GM23338 (cell line): Measurements from ENCODE around the gene OR52W1. TPM values are rescaled to one million over a fixed set of nuclear protein-coding genes. Genes with fewer than 3 reads are reported as not detected.

Experiments used
- ATAC-seq: fragments of 200-7000 bp; cut with Tn5 transposase; 3 replicates; pipeline ENCODE4 v1.9.1; 2020
- DNase-seq: peaks from one replicate; pipeline ENCODE4 v3.0.0-alpha.2; 2015; ENCODE audit warnings: low spot score
- H2AFZ ChIP-seq: fragments of 200-600 bp; sonication (generic); 2 replicates; pipeline ENCODE4 v1.8.0; 2016; ENCODE audit warnings: antibody characterized with exemption, mild to moderate bottlenecking, moderate library complexity
- H3F3A ChIP-seq: fragments of 200-600 bp; sonication (generic); replicated peaks from 2 replicates; pipeline ENCODE4 v1.8.0; 2017; ENCODE audit warnings: antibody characterized with exemption, mixed run types, low read depth
- H3K27ac ChIP-seq: fragments of 200-600 bp; sonication (generic); 2 replicates; pipeline ENCODE4 v1.6.1; 2016; ENCODE audit warnings: low read depth
- H3K27me3 ChIP-seq: fragments of 200-600 bp; sonication (generic); 2 replicates; pipeline ENCODE4 v1.8.0; 2016; ENCODE audit warnings: mild to moderate bottlenecking, mixed run types, moderate library complexity; ENCODE audit not compliant: insufficient read depth
- H3K36me3 ChIP-seq: fragments of 200-600 bp; sonication (generic); 2 replicates; pipeline ENCODE4 v1.8.0; 2016; ENCODE audit warnings: mild to moderate bottlenecking; ENCODE audit not compliant: insufficient read depth
- H3K4me1 ChIP-seq: fragments of 200-600 bp; sonication (generic); 2 replicates; pipeline ENCODE4 v1.8.0; 2016; ENCODE audit warnings: mild to moderate bottlenecking, moderate library complexity; ENCODE audit not compliant: insufficient read depth
- H3K4me2 ChIP-seq: fragments of 200-600 bp; sonication (generic); 2 replicates; pipeline ENCODE4 v1.7.1; 2017; ENCODE audit warnings: mixed run types
- H3K4me3 ChIP-seq: fragments of 200-600 bp; sonication (generic); 2 replicates; pipeline ENCODE4 v1.6.1; 2016; ENCODE audit warnings: mixed run types
- H3K79me2 ChIP-seq: fragments of 200-600 bp; sonication (generic); replicated peaks from 2 replicates; pipeline ENCODE4 v1.8.0; 2017; ENCODE audit warnings: mild to moderate bottlenecking; ENCODE audit not compliant: insufficient read depth
- H3K9me2 ChIP-seq: fragments of 200-600 bp; sonication (generic); 2 replicates; pipeline ENCODE4 v1.8.0; 2017; ENCODE audit not compliant: insufficient read depth
- H4K20me1 ChIP-seq: fragments of 200-600 bp; sonication (generic); replicated peaks from 2 replicates; pipeline ENCODE4 v1.8.0; 2017; ENCODE audit warnings: mild to moderate bottlenecking; ENCODE audit not compliant: insufficient read depth
- H3K27ac Mint-ChIP-seq: 2 replicates; pipeline ENCODE4 v1.8.0; 2020; ENCODE audit warnings: inconsistent platforms, mild to moderate bottlenecking, moderate library complexity, mixed read lengths
- H3K27me3 Mint-ChIP-seq: 3 replicates; pipeline ENCODE4 v1.8.0; 2022; ENCODE audit warnings: low read depth, mild to moderate bottlenecking, moderate library complexity, mixed read lengths, inconsistent platforms; ENCODE audit not compliant: insufficient read depth, poor library complexity
- H3K36me3 Mint-ChIP-seq: 3 replicates; pipeline ENCODE4 v1.8.0; 2021; ENCODE audit warnings: low read depth, mild to moderate bottlenecking, inconsistent platforms, moderate library complexity, mixed read lengths
- H3K4me1 Mint-ChIP-seq: 3 replicates; pipeline ENCODE4 v1.8.0; 2020; ENCODE audit warnings: mild to moderate bottlenecking, inconsistent platforms, mixed read lengths
- H3K4me3 Mint-ChIP-seq: 3 replicates; pipeline ENCODE4 v1.8.0; 2021; ENCODE audit warnings: moderate library complexity, mild to moderate bottlenecking, inconsistent platforms, mixed read lengths
- H3K9me3 Mint-ChIP-seq: 3 replicates; pipeline ENCODE4 v1.8.0; 2020; ENCODE audit warnings: moderate library complexity, mild to moderate bottlenecking, inconsistent platforms, mixed read lengths
- CREB1 ChIP-seq: fragments of 250-450 bp; sonication (Bioruptor Pico); IDR thresholded peaks from 2 replicates; pipeline ENCODE4 v1.5.0; 2020; ENCODE audit warnings: low read depth, mild to moderate bottlenecking, moderate library complexity
- CTCF ChIP-seq, 2 experiments: fragments of 200-600 bp in 1 of 2; sonication (generic) in 1 of 2; conservative IDR thresholded peaks; 2 replicates each; pipeline versions ENCODE4 v1.5.1 to v1.6.1; 2016 to 2017; ENCODE audit warnings: antibody characterized with exemption in 2 of 2, low read depth in 2 of 2, mild to moderate bottlenecking in 2 of 2, moderate library complexity in 1 of 2
- EZH2 ChIP-seq: fragments of 200-600 bp; sonication (generic); IDR thresholded peaks from one replicate; pipeline ENCODE4 v1.8.0; 2017; ENCODE audit warnings: antibody characterized with exemption, mild to moderate bottlenecking, low read depth; ENCODE audit not compliant: unreplicated experiment
- NANOG ChIP-seq: IDR thresholded peaks from 2 replicates; pipeline ENCODE4 v1.6.1; 2016; ENCODE audit warnings: antibody characterized with exemption, borderline replicate concordance
- POLR2AphosphoS5 ChIP-seq: IDR thresholded peaks from 2 replicates; pipeline ENCODE4 v1.6.1; 2016; ENCODE audit warnings: antibody characterized with exemption, low read depth
- STAT1 ChIP-seq: IDR thresholded peaks from one replicate; pipeline ENCODE4 v1.6.1; 2016; ENCODE audit warnings: antibody characterized with exemption; ENCODE audit not compliant: unreplicated experiment
- polyA plus RNA-seq: library from polyadenylated mRNA; unstranded; fragments of >200 nt; fragmentation: Nextera tagmentation; extraction: Ambion mirVana; gene quantifications from 2 replicates; pipeline ENCODE4 v1.2.1, GENCODE V29; 2016
- total RNA-seq: library from RNA; depleted of rRNA; stranded (reverse); fragments of >200 nt; shearing (Covaris generic); gene quantifications from 2 replicates; pipeline ENCODE4 v1.2.3, GENCODE V29; 2014
- TF ChIP-seq, protein P1 (sequence below): fragments of 250-450 bp; sonication (Bioruptor Pico); IDR thresholded peaks from 2 replicates; pipeline ENCODE4 v1.5.0; 2020; ENCODE audit warnings: mild to moderate bottlenecking, moderate library complexity

Gene OR52W1
- total and polyA plus RNA-seq, 2 experiments from 2014 or later = not detected

GRCh38 chr11:6219359-6219758 lies 20.3 kb downstream of the OR52W1 start (continued):
- TF ChIP-seq, protein P1, sequence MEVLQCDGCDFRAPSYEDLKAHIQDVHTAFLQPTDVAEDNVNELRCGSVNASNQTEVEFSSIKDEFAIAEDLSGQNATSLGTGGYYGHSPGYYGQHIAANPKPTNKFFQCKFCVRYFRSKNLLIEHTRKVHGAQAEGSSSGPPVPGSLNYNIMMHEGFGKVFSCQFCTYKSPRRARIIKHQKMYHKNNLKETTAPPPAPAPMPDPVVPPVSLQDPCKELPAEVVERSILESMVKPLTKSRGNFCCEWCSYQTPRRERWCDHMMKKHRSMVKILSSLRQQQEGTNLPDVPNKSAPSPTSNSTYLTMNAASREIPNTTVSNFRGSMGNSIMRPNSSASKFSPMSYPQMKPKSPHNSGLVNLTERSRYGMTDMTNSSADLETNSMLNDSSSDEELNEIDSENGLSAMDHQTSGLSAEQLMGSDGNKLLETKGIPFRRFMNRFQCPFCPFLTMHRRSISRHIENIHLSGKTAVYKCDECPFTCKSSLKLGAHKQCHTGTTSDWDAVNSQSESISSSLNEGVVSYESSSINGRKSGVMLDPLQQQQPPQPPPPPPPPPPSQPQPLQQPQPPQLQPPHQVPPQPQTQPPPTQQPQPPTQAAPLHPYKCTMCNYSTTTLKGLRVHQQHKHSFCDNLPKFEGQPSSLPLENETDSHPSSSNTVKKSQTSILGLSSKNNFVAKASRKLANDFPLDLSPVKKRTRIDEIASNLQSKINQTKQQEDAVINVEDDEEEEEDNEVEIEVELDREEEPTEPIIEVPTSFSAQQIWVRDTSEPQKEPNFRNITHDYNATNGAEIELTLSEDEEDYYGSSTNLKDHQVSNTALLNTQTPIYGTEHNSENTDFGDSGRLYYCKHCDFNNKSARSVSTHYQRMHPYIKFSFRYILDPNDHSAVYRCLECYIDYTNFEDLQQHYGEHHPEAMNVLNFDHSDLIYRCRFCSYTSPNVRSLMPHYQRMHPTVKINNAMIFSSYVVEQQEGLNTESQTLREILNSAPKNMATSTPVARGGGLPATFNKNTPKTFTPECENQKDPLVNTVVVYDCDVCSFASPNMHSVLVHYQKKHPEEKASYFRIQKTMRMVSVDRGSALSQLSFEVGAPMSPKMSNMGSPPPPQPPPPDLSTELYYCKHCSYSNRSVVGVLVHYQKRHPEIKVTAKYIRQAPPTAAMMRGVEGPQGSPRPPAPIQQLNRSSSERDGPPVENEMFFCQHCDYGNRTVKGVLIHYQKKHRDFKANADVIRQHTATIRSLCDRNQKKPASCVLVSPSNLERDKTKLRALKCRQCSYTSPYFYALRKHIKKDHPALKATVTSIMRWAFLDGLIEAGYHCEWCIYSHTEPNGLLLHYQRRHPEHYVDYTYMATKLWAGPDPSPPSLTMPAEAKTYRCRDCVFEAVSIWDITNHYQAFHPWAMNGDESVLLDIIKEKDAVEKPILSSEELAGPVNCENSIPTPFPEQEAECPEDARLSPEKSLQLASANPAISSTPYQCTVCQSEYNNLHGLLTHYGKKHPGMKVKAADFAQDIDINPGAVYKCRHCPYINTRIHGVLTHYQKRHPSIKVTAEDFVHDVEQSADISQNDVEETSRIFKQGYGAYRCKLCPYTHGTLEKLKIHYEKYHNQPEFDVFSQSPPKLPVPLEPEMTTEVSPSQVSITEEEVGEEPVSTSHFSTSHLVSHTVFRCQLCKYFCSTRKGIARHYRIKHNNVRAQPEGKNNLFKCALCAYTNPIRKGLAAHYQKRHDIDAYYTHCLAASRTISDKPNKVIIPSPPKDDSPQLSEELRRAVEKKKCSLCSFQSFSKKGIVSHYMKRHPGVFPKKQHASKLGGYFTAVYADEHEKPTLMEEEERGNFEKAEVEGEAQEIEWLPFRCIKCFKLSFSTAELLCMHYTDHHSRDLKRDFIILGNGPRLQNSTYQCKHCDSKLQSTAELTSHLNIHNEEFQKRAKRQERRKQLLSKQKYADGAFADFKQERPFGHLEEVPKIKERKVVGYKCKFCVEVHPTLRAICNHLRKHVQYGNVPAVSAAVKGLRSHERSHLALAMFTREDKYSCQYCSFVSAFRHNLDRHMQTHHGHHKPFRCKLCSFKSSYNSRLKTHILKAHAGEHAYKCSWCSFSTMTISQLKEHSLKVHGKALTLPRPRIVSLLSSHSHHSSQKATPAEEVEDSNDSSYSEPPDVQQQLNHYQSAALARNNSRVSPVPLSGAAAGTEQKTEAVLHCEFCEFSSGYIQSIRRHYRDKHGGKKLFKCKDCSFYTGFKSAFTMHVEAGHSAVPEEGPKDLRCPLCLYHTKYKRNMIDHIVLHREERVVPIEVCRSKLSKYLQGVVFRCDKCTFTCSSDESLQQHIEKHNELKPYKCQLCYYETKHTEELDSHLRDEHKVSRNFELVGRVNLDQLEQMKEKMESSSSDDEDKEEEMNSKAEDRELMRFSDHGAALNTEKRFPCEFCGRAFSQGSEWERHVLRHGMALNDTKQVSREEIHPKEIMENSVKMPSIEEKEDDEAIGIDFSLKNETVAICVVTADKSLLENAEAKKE = no peak
- no peak for TF ChIP-seq EZH2
- no peak for TF ChIP-seq POLR2AphosphoS5
- no peak for TF ChIP-seq NANOG
- TF ChIP-seq CREB1 (CRISPR knock-in tag) = no peak

DNA sequence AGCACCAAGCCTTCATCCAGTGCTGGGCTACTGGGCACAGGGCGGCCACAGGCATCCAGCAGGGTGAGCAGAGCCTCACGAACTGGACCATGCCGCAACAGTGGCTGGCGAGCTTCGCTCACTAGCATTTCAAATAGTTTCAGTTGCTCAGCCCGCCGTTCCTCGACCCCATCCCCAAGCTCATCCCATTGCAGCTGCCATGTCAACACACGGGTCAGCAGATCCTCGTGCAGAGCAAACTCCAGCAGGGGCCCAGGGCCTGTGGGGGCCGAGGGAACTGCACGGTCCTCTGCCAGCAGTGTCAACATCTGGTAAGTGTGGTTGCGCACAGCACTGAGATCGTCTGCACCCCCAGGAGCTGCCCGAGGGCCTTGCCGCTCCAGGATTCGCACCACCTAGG lies 24.8 kb downstream of the OR52W1 start:
- H3K4me1 Mint-ChIP-seq = no peaks in the 10 kb centered on the region
- TF ChIP-seq CTCF (conservative IDR thresholded peaks at IDR 0.05; ENCODE audit: low read depth in 2 of 2) (no peak), STAT1 (no peak), CREB1 (CRISPR knock-in tag) (no peak), EZH2 (no peak), POLR2AphosphoS5 (no peak)
- TF ChIP-seq, protein P1 = no peak

More for the DNA sequence above, 24.8 kb downstream of the OR52W1 start:
- no peak overlapping the region for H3K4me3 Mint-ChIP-seq
- H4K20me1 ChIP-seq = peaks cover 30% of the 10 kb centered on the region
- no peaks in the 10 kb centered on the region for H3K9me2 ChIP-seq
- H3K36me3 Mint-ChIP-seq = peaks cover 12% of the 10 kb centered on the region; the same call in 2 of the 3 replicates
- H3K4me3 ChIP-seq = no peak overlapping the region
- no peaks in the 10 kb centered on the region for H3F3A ChIP-seq
- H3K27me3 ChIP-seq = no peaks in the 10 kb centered on the region
- peaks cover 32% of the 10 kb centered on the region for H3K79me2 ChIP-seq
- no peak overlapping the region for H3K4me2 ChIP-seq
- no peak for DNase-seq
- no peak overlapping the region for H2AFZ ChIP-seq
- H3K9me3 Mint-ChIP-seq = no peaks in the 10 kb centered on the region
- H3K36me3 ChIP-seq = peaks cover 5% of the 10 kb centered on the region; the same call in 1 of the 2 replicates
- no peak overlapping the region for H3K27ac Mint-ChIP-seq
- H3K4me1 ChIP-seq = no peaks in the 10 kb centered on the region
- H3K27ac ChIP-seq = no peak overlapping the region
- no peak for ATAC-seq
- H3K27me3 Mint-ChIP-seq = no peaks in the 10 kb centered on the region
